Cardiac muscle cell (in vitro differentiated cells and primary cell): ENCODE data around the gene PDCD1. TPM values are rescaled to one million over a fixed set of nuclear protein-coding genes. Genes with fewer than 3 reads are reported as not detected.

Experiments
- DNase-seq, 2 donors: peaks; one replicate each; pipeline versions ENCODE4 v3.0.0 to v3.0.0-alpha.2; 2010 to 2017; ENCODE audit warnings: low read depth in 1 of 2, low spot score in 1 of 2
- H3K27ac ChIP-seq: fragments of 200-600 bp; sonication (generic); 2 replicates; pipeline ENCODE4 v1.5.1; 2016
- H3K27me3 ChIP-seq: fragments of 200-600 bp; sonication (generic); 2 replicates; pipeline ENCODE4 v1.6.0; 2016; ENCODE audit warnings: control low read depth
- H3K36me3 ChIP-seq: fragments of 200-600 bp; sonication (generic); 2 replicates; pipeline ENCODE4 v1.5.1; 2016; ENCODE audit warnings: control low read depth
- H3K4me1 ChIP-seq: fragments of 200-600 bp; sonication (generic); 2 replicates; pipeline ENCODE4 v1.8.1; 2017; ENCODE audit warnings: low read depth, mild to moderate bottlenecking, mixed run types
- H3K4me3 ChIP-seq: fragments of 200-600 bp; sonication (generic); 2 replicates; pipeline ENCODE4 v1.5.1; 2016; ENCODE audit warnings: mild to moderate bottlenecking
- H3K9me3 ChIP-seq: fragments of 200-600 bp; sonication (generic); 2 replicates; pipeline ENCODE4 v1.5.1; 2017; ENCODE audit warnings: low read depth, mild to moderate bottlenecking, control low read depth
- polyA plus RNA-seq: library from polyadenylated mRNA; unstranded; fragments of >200 nt; fragmentation: Nextera tagmentation; extraction: Ambion mirVana; gene quantifications from 2 replicates; pipeline ENCODE4 v1.2.1, GENCODE V29; 2016
- total RNA-seq: library from RNA; depleted of rRNA; stranded (reverse); fragments of >200 nt; gene quantifications from 2 replicates; pipeline ENCODE4 v1.2.3, GENCODE V29; 2016
- TF ChIP-seq, protein P1 (sequence below): IDR thresholded peaks from 2 replicates; pipeline ENCODE4 v1.5.1; 2012; ENCODE audit warnings: low read depth, mild to moderate bottlenecking, low read length

The PDCD1 gene
- total and polyA plus RNA-seq, 2 experiments from 2014 or later, result not detected

DNA sequence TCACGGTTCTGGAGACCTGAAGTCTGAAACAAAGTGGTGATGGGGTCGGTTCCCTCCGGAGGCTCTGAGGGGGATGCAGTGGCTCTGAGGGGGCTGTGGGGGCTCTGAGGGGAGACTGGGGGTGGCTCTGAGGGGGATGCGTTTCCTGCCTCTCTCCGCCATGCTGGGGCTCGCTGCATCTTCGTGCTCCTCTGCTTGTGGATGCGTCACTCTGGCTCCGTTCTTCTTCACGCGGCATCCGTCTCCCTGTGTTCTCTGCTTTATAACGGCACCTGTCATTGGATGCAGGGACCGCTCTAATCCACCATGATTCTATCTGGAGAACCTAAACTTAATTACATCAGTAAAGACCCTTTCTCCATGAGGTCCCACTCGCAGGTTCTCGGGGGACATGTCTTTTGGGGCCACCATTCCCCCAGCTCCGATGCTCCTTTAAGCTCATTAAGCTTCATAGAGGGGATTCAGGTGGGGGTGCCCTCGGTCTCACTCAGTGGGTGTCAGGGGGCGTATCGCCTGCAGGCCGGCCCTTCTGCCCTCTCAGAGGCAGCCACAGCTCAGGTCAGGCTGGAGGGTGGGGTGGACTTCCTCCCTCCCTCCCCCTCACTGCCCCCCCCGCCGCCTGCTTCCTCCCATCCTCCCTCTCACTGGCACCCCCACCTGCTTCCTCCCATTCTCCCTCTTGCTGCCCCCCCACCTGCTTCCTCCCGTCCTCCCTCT, 29.3 kb upstream of the PDCD1 start:
- Histone ChIP-seq H3K9me3 (no peaks in the 10 kb centered on the region), H3K4me3 (no peak overlapping the region), H3K36me3 (no peaks in the 10 kb centered on the region), H3K4me1 (no peaks in the 10 kb centered on the region), H3K27me3 (no peaks in the 10 kb centered on the region), H3K27ac (no peak overlapping the region)
- no peak for DNase-seq
- TF ChIP-seq, protein P1, sequence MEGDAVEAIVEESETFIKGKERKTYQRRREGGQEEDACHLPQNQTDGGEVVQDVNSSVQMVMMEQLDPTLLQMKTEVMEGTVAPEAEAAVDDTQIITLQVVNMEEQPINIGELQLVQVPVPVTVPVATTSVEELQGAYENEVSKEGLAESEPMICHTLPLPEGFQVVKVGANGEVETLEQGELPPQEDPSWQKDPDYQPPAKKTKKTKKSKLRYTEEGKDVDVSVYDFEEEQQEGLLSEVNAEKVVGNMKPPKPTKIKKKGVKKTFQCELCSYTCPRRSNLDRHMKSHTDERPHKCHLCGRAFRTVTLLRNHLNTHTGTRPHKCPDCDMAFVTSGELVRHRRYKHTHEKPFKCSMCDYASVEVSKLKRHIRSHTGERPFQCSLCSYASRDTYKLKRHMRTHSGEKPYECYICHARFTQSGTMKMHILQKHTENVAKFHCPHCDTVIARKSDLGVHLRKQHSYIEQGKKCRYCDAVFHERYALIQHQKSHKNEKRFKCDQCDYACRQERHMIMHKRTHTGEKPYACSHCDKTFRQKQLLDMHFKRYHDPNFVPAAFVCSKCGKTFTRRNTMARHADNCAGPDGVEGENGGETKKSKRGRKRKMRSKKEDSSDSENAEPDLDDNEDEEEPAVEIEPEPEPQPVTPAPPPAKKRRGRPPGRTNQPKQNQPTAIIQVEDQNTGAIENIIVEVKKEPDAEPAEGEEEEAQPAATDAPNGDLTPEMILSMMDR, result no peak

DNA sequence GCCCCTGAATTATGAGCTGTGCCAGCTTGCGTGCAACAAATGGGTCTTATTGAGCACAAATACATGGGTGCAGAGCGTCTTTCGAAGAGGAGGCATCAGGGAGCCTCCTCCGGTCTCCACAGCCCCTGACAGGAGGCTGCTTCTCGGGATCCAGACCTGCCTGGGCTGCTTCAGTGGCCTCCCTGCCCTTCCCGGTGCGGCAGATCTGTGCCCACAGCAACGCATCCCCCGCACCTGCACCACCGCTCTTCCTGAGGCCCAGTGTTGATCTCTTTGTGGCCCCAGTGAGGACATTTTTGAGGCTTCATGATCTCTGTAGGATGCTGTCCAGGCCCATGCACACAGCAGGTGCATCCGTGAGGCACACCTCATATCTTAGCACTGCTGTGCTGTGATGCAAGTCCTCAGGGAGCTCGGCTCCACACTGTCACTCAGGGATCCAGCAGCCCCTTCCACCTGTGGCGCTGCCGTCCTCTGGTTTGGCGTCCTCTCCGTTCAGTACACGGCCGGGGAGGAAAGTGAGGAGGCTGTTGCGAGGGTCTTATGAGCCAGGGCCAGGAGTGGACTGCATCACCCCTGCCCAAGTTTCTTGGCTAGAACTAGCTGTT, 28.2 kb upstream of the PDCD1 start:
- Histone ChIP-seq H3K27me3 (no peaks in the 10 kb centered on the region), H3K4me1 (peaks cover 1% of the 10 kb centered on the region), H3K27ac (no peak overlapping the region), H3K4me3 (no peak overlapping the region), H3K9me3 (no peaks in the 10 kb centered on the region), H3K36me3 (no peaks in the 10 kb centered on the region)
- TF ChIP-seq, protein P1, result no peak
- no peak for DNase-seq

- Histone ChIP-seq H3K27me3 (no peaks in the 10 kb centered on the region), H3K27ac (no peak overlapping the region), H3K36me3 (no peaks in the 10 kb centered on the region), H3K4me1 (peaks cover 3% of the 10 kb centered on the region), H3K4me3 (no peak overlapping the region), H3K9me3 (no peaks in the 10 kb centered on the region)
- no peak for DNase-seq
- TF ChIP-seq, protein P1, result no peak
Observed at GRCh38 chr2:241885946-241886643, 27.4 kb upstream of the PDCD1 start.

DNA sequence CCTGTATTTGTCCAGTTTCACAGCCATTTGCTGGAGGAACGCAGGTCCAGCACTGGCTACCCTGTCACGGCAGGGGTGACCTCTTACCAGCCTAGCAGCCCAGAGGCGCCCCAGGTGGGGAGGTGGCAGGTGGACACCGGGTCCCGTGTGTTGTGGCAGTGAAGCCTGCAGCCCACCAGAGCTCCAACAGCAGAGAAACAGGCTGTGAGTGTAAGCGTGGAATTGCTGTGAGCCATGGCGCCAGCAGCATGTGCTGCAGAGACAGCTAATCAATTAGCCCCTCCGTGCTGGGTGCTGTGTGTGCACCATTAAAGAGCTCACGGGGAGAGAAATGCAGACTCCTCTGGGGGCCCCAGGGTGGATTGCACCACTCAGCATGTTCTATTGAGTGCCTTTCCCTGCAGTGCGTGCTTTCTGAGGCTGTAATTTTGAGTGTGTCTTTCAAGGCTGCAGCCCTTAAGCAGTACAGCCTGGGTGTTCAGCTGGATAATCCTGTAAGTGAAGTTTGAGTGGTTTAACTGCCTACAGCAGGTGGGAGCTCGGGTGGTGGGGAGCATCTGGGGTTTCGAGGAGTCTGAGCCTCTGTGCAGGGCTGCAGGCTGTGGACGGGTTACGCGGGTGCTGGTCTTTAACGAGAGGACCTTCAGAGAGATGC, 26.7 kb upstream of the PDCD1 start:
- no peaks in the 10 kb centered on the region for H3K27me3 ChIP-seq
- H3K36me3 ChIP-seq, result no peaks in the 10 kb centered on the region
- TF ChIP-seq, protein P1, result no peak
- no peak overlapping the region for H3K27ac ChIP-seq
- H3K4me1 ChIP-seq, result peaks cover 3% of the 10 kb centered on the region
- H3K9me3 ChIP-seq, result no peaks in the 10 kb centered on the region
- no peak for DNase-seq
- no peak overlapping the region for H3K4me3 ChIP-seq

GRCh38 chr2:241884951-241885290, 26.2 kb upstream of the PDCD1 start:
- peaks cover 3% of the 10 kb centered on the region for H3K4me1 ChIP-seq
- no peak for DNase-seq
- no peaks in the 10 kb centered on the region for H3K36me3 ChIP-seq
- no peak overlapping the region for H3K27ac ChIP-seq
- H3K4me3 ChIP-seq, result no peak overlapping the region
- TF ChIP-seq, protein P1, result no peak
- no peaks in the 10 kb centered on the region for H3K27me3 ChIP-seq
- no peaks in the 10 kb centered on the region for H3K9me3 ChIP-seq
